Thyroid gland (tissue), 4 donors: Measurements from ENCODE around the gene RPH3AL.
"Not testable (repeated sequence)": the region's sequence is repeated elsewhere in the genome, so short reads cannot be mapped to it uniquely, and the experiment has no call there.

Experiments
- CTCF ChIP-seq, 6 experiments: fragments of 200-600 bp in 3 of 6; fragments of 450-650 bp in 3 of 6; sonication (generic) in 3 of 6; IDR thresholded peaks; one replicate each; pipeline ENCODE4 v1.5.1; 2016 to 2019; ENCODE audit warnings: antibody characterized with exemption in 6 of 6, mild to moderate bottlenecking in 2 of 6, inconsistent platforms in 1 of 6, moderate library complexity in 1 of 6
- POLR2A ChIP-seq, 2 donors: fragments of 450-650 bp; IDR thresholded peaks; one replicate each; pipeline ENCODE4 v1.6.1; 2017; ENCODE audit warnings: antibody characterized with exemption in 2 of 2, mild to moderate bottlenecking in 2 of 2, moderate library complexity in 1 of 2

GRCh38 chr17:198225-198624 lies 154.4 kb downstream of the RPH3AL start:
- TF ChIP-seq CTCF, POLR2A (IDR thresholded peaks at IDR 0.05): not testable (repeated sequence)
